ENCODE measurements around the gene CPA5. TPM values are rescaled to one million over a fixed set of nuclear protein-coding genes. Genes with fewer than 3 reads are reported as not detected.

Gene CPA5
- total RNA-seq, 1 donor from 2014 or later, result not detected

DNA sequence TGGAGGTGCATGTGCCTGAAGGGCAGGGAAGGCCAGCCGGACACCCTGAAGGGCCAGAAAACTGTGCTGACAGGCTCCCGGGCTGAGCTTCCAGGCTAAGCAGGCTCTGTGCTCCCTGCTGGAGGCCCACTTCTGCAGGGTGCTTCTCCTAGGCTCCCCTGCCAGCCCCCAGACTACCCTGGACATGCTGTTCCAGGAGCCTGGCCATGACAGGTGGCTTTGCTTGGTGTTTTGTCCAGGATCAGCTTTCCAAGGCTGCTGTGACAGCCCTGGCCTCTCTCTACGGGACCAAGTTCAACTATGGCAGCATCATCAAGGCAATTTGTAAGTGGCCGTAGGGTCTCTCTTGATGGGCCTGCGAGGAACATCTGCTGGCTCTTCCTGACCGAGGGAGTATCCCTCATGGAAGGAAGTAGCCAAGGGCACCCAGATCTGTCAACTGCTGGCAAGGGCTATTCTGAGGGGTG lies 41.0 kb downstream of the CPA5 start:
- Histone ChIP-seq H3K4me1 (peaks cover 1% of the 10 kb centered on the region), H3K27ac (no peak overlapping the region), H3K27me3 (no peaks in the 10 kb centered on the region), H3K4me3 (no peak overlapping the region), H3K36me3 (no peaks in the 10 kb centered on the region), H3K9me3 (no peaks in the 10 kb centered on the region)
- DNase-seq (ENCODE audit: extremely low spot score in 2 of 2), result no peak
- intact Hi-C loops (cut with DNase I), result no loop called here
- TF ChIP-seq POLR2AphosphoS5 (IDR thresholded peaks at IDR 0.05; ENCODE audit: insufficient read depth in 1 of 2, low read depth in 1 of 2) (no peak), POLR2A (IDR thresholded peaks at IDR 0.05) (no peak)
- TF ChIP-seq, protein P1, sequence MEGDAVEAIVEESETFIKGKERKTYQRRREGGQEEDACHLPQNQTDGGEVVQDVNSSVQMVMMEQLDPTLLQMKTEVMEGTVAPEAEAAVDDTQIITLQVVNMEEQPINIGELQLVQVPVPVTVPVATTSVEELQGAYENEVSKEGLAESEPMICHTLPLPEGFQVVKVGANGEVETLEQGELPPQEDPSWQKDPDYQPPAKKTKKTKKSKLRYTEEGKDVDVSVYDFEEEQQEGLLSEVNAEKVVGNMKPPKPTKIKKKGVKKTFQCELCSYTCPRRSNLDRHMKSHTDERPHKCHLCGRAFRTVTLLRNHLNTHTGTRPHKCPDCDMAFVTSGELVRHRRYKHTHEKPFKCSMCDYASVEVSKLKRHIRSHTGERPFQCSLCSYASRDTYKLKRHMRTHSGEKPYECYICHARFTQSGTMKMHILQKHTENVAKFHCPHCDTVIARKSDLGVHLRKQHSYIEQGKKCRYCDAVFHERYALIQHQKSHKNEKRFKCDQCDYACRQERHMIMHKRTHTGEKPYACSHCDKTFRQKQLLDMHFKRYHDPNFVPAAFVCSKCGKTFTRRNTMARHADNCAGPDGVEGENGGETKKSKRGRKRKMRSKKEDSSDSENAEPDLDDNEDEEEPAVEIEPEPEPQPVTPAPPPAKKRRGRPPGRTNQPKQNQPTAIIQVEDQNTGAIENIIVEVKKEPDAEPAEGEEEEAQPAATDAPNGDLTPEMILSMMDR (IDR thresholded peaks at IDR 0.05), result no peak

DNA sequence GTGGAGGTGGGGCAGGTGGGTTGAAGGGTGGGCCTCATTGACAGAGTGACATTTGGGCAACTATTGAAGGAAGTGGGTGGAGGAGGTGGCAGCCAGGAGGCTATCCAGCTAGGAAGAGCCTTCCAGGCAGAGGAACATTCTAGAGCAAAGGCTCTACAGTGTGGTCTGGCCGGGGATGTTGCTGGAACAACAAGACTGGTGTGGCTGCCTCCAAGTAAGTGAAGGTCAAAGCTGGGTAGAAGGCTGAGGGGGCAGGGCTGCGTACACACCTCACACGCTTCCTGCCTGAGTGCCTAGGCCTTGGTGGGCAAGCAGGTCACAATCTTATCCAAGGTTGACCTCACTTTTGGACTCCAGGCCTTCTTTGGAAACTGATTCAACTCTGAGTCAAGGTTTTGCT lies 42.3 kb downstream of the CPA5 start:
- no peak overlapping the region for H3K27ac ChIP-seq
- no peaks in the 10 kb centered on the region for H3K36me3 ChIP-seq
- TF ChIP-seq POLR2A (IDR thresholded peaks at IDR 0.05) (no peak), POLR2AphosphoS5 (IDR thresholded peaks at IDR 0.05; ENCODE audit: insufficient read depth in 1 of 2, low read depth in 1 of 2) (no peak)
- TF ChIP-seq, protein P1 (IDR thresholded peaks at IDR 0.05), result no peak
- no peaks in the 10 kb centered on the region for H3K27me3 ChIP-seq
- H3K4me3 ChIP-seq, result no peak overlapping the region
- DNase-seq (ENCODE audit: extremely low spot score in 2 of 2), result no peak
- no peaks in the 10 kb centered on the region for H3K4me1 ChIP-seq
- intact Hi-C loops (cut with DNase I), result no loop called here
- no peaks in the 10 kb centered on the region for H3K9me3 ChIP-seq

DNA sequence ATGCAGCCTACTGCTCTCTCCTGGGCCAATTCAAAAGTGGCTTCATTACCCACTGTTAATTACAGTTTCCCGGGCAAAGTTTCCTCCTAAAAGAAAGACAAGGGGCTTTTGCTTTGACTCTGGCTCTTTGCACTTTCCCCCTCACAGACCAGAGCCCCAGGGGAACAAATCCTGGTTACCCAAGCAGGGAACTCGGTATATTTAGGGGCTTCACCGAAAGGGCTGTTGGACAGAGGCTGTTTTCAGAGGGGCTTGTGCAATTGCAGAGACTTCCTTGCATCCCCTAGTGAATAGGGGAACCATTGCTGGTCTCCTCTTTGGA lies 42.7 kb downstream of the CPA5 start:
- DNase-seq (ENCODE audit: extremely low spot score in 2 of 2), result no peak
- no peaks in the 10 kb centered on the region for H3K9me3 ChIP-seq
- intact Hi-C loops (cut with DNase I), result no loop called here

DNA sequence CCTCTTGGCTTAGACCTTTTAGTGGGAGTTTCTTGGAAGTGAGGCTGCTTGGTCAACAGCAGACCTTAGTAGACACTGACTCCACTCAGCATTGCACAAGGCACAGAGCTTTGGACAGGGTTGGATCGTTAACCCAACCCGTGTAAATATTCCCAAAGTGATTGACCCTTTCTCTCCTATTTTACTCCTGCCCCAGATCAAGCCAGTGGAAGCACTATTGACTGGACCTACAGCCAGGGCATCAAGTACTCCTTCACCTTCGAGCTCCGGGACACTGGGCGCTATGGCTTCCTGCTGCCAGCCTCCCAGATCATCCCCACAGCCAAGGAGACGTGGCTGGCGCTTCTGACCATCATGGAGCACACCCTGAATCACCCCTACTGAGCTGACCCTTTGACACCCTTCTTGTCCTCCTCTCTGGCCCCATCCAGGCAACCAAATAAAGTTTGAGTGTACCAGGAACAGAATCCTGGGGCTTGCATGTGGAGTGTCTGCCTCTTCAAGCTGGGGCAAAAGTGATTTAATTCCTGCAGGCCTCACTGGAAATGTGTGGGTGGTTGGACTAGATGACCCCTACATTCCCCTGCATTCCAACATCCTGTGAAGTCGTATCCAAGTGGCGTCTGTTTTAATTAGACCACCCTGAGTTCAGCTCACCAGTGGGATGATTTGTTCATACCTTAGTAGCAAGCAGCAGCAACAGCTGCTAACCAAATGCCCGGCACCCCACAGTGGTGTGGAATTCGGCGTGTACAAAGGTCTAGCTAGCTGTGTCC lies 43.2 kb downstream of the CPA5 start:
- DNase-seq (ENCODE audit: extremely low spot score in 2 of 2), result no peak
- Histone ChIP-seq H3K27me3 (no peaks in the 10 kb centered on the region), H3K27ac (no peak overlapping the region), H3K36me3 (no peaks in the 10 kb centered on the region), H3K4me1 (peaks cover 2% of the 10 kb centered on the region), H3K9me3 (no peaks in the 10 kb centered on the region), H3K4me3 (no peak overlapping the region)
- TF ChIP-seq POLR2AphosphoS5 (IDR thresholded peaks at IDR 0.05; ENCODE audit: insufficient read depth in 1 of 2, low read depth in 1 of 2) (no peak), POLR2A (IDR thresholded peaks at IDR 0.05) (no peak)
- TF ChIP-seq, protein P1 (IDR thresholded peaks at IDR 0.05), result no peak
- intact Hi-C loops (cut with DNase I), result no loop called here

More for the DNA sequence above, 42.7 kb downstream of the CPA5 start:
- TF ChIP-seq POLR2A (IDR thresholded peaks at IDR 0.05), result no peak
- TF ChIP-seq POLR2AphosphoS5 (IDR thresholded peaks at IDR 0.05; ENCODE audit: insufficient read depth in 1 of 2, low read depth in 1 of 2), result no peak
- Histone ChIP-seq H3K4me1 (no peaks in the 10 kb centered on the region), H3K27ac (no peak overlapping the region), H3K36me3 (no peaks in the 10 kb centered on the region), H3K4me3 (no peak overlapping the region), H3K27me3 (no peaks in the 10 kb centered on the region)

DNA sequence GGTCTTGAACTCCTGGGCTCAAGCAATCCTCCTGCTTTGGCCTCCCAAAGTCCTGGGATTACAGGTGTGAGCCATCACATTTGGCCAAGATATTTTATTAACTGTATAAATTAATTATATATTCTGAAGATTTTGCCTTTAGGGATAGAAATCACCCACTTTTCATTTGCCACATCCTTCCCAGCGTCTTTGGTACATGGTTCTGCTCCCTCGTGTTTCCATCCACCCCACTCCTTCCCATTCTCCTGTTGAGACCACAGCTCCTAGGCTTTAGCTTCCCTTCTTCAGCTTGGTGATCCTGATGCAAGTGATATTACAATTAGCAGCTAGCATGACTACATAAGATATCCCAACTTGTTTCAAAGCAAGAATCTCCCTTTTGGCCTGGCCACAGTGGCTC lies 44.1 kb downstream of the CPA5 start:
- no peaks in the 10 kb centered on the region for H3K9me3 ChIP-seq
- TF ChIP-seq, protein P1 (IDR thresholded peaks at IDR 0.05), result no peak
- TF ChIP-seq POLR2AphosphoS5 (IDR thresholded peaks at IDR 0.05; ENCODE audit: insufficient read depth in 1 of 2, low read depth in 1 of 2) (no peak), POLR2A (IDR thresholded peaks at IDR 0.05) (no peak)
- no peaks in the 10 kb centered on the region for H3K36me3 ChIP-seq
- intact Hi-C loops (cut with DNase I), result no loop called here
- H3K27me3 ChIP-seq, result no peaks in the 10 kb centered on the region
- H3K4me3 ChIP-seq, result no peak overlapping the region
- H3K4me1 ChIP-seq, result peaks cover 10% of the 10 kb centered on the region
- DNase-seq (ENCODE audit: extremely low spot score in 2 of 2), result no peak
- no peak overlapping the region for H3K27ac ChIP-seq

All from vagina (tissue), 2 donors.